Upper lobe of right lung (tissue), 1 donor: ENCODE results near the gene JARID2. TPM values are rescaled to one million over a fixed set of nuclear protein-coding genes. Genes with fewer than 3 reads are reported as not detected.

ENCODE experiments used
- ATAC-seq: fragments of 200-7000 bp; cut with Tn5 transposase; one replicate; pipeline ENCODE4 v1.9.1; 2020; ENCODE audit warnings: mild to moderate bottlenecking, moderate library complexity
- DNase-seq: peaks from one replicate; pipeline ENCODE4 v3.0.0-alpha.2; 2020
- H3K27ac ChIP-seq: fragments of 200-600 bp; one replicate; pipeline ENCODE4 v1.8.0; 2022
- H3K27me3 ChIP-seq: fragments of 200-600 bp; one replicate; pipeline ENCODE4 v1.8.0; 2022; ENCODE audit warnings: mild to moderate bottlenecking
- H3K36me3 ChIP-seq: fragments of 200-600 bp; one replicate; pipeline ENCODE4 v1.8.0; 2022
- H3K4me1 ChIP-seq: fragments of 200-600 bp; one replicate; pipeline ENCODE4 v1.8.0; 2022
- H3K4me3 ChIP-seq: fragments of 200-600 bp; one replicate; pipeline ENCODE4 v1.8.0; 2022; ENCODE audit warnings: mild to moderate bottlenecking
- H3K9me3 ChIP-seq: fragments of 200-600 bp; one replicate; pipeline ENCODE4 v1.8.0; 2022
- intact Hi-C: fragments of 100-400 bp; cut with DNase I; formaldehyde crosslinking; loops from one replicate; pipeline ENCODE4 v1.11.0; 2022
- total RNA-seq: library from RNA; stranded (reverse); fragmentation: NEBNext Ultra II Directional; extraction: Animal tissue kit (Norgen Biotek cat#: 25700); gene quantifications from one replicate; pipeline ENCODE4 v1.2.1, GENCODE V29; 2021
- TF ChIP-seq, protein P1 (sequence below): fragments of 200-600 bp; IDR thresholded peaks from one replicate; pipeline ENCODE4 v1.8.0; 2022; ENCODE audit warnings: antibody characterized with exemption
- donor health status: DM: no; HTN: yes; CAD: no; lungs with severe emphysema.

Gene JARID2
- total RNA-seq, 1 donor from 2014 or later = 15.1 TPM

GRCh38 chr6:15426395-15426794 is 180.5 kb downstream of the JARID2 start:
- TF ChIP-seq, protein P1, sequence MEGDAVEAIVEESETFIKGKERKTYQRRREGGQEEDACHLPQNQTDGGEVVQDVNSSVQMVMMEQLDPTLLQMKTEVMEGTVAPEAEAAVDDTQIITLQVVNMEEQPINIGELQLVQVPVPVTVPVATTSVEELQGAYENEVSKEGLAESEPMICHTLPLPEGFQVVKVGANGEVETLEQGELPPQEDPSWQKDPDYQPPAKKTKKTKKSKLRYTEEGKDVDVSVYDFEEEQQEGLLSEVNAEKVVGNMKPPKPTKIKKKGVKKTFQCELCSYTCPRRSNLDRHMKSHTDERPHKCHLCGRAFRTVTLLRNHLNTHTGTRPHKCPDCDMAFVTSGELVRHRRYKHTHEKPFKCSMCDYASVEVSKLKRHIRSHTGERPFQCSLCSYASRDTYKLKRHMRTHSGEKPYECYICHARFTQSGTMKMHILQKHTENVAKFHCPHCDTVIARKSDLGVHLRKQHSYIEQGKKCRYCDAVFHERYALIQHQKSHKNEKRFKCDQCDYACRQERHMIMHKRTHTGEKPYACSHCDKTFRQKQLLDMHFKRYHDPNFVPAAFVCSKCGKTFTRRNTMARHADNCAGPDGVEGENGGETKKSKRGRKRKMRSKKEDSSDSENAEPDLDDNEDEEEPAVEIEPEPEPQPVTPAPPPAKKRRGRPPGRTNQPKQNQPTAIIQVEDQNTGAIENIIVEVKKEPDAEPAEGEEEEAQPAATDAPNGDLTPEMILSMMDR = no peak
- peaks cover 51% of the 10 kb centered on the region for H3K4me1 ChIP-seq
- no peaks in the 10 kb centered on the region for H3K36me3 ChIP-seq
- ATAC-seq (no peak), DNase-seq (no peak)
- no peak overlapping the region for H3K4me3 ChIP-seq
- intact Hi-C loops = no loop called here
- H3K27me3 ChIP-seq = no peaks in the 10 kb centered on the region
- H3K9me3 ChIP-seq = no peaks in the 10 kb centered on the region
- H3K27ac ChIP-seq = no peak overlapping the region

DNA sequence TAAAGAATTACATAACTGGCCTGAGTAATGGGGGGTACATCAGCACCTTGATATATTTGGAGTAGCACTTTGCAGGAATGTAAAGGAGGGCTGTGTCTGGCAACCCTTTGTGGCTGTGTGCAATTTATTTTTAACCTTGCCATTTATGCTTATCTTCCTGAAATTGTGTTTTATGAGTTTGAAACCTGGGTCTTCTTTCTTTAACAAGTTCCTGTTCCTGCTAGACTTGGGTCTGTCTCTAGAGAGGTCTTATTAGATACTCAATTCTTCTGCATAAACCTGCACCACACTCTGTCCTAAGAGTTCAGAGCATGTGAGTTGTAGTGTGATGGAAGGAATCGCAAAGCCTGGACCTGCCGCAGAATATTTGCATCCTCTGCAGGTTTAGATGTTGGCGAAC is 181.0 kb downstream of the JARID2 start:
- no peak overlapping the region for H3K27ac ChIP-seq
- intact Hi-C loops = no loop called here
- TF ChIP-seq, protein P1 = no peak
- no peaks in the 10 kb centered on the region for H3K27me3 ChIP-seq
- peaks cover 53% of the 10 kb centered on the region for H3K4me1 ChIP-seq
- no peaks in the 10 kb centered on the region for H3K9me3 ChIP-seq
- no peak overlapping the region for H3K4me3 ChIP-seq
- no peaks in the 10 kb centered on the region for H3K36me3 ChIP-seq
- DNase-seq (no peak), ATAC-seq (no peak)

DNA sequence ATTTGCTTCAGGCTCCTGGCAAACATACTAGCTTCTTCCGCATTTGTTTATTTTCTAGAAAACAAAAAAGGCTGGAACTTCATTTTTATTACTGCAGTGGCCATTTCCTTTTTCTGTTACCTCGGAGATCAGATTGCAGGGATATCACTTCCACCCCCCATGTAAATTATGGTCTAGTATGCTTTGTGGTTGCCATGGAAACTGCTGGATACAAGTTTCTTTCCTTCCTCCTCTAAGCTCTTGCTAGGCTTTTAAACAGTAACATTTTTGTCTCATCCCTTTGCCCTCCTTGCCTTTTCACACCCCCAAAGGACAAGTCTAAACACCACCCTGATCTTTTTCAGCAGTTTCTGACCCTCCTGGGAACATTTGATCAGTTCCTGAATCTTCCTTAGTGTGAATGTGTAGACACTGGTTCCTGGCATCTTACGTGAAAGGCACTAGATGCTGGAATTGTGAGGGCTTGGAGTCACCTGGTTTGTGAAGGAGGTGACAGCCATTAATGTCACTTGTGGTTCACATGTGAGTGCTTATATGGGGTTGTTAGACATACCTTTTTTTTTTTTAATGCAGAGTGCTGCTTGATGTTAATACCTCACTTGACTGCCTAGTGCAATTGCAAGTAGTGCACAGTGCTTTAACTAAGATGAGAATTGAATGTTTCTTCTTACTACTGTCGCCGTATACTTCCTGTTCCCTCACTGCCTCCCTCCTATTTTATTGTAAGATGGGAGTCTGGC is 181.6 kb downstream of the JARID2 start:
- no peak for DNase-seq
- H3K4me1 ChIP-seq = peaks cover 52% of the 10 kb centered on the region

GRCh38 chr6:15429141-15430110 is 183.6 kb downstream of the JARID2 start:
- intact Hi-C loops = no loop called here
- Histone ChIP-seq H3K36me3 (no peaks in the 10 kb centered on the region), H3K4me1 (peaks cover 62% of the 10 kb centered on the region), H3K4me3 (no peak overlapping the region), H3K27ac (no peak overlapping the region), H3K27me3 (no peaks in the 10 kb centered on the region), H3K9me3 (no peaks in the 10 kb centered on the region)
- DNase-seq (no peak), ATAC-seq (peak; percentile 17)
- TF ChIP-seq, protein P1 = no peak

More for the DNA sequence above, 181.6 kb downstream of the JARID2 start:
- Histone ChIP-seq H3K27ac (no peak overlapping the region), H3K27me3 (no peaks in the 10 kb centered on the region), H3K36me3 (no peaks in the 10 kb centered on the region), H3K4me3 (no peak overlapping the region), H3K9me3 (no peaks in the 10 kb centered on the region)
- peak; percentile 22 for ATAC-seq
- intact Hi-C loops = no loop called here
- TF ChIP-seq, protein P1 = no peak

- Histone ChIP-seq H3K27me3 (no peaks in the 10 kb centered on the region), H3K27ac (no peak overlapping the region), H3K9me3 (peaks cover 4% of the 10 kb centered on the region), H3K36me3 (no peaks in the 10 kb centered on the region), H3K4me3 (no peak overlapping the region), H3K4me1 (peaks cover 62% of the 10 kb centered on the region)
- TF ChIP-seq, protein P1 = no peak
- DNase-seq = no peak
- no peak for ATAC-seq
- intact Hi-C loops = no loop called here
Measured at GRCh38 chr6:15430186-15430585, 184.3 kb downstream of the JARID2 start.
